Nephron progenitor cell (in vitro differentiated cells): Measurements from ENCODE around the gene KCNK1.
A peak's percentile ranks its signal among the peaks of the same experiment; 100 is the strongest.

Experiments used
- DNase-seq: peaks from one replicate; pipeline ENCODE4 v3.0.0; 2021
- H3K27ac Mint-ChIP-seq: 2 replicates; pipeline ENCODE4 v1.8.0; 2021; ENCODE audit warnings: mild to moderate bottlenecking, moderate library complexity, mixed read lengths
- H3K27me3 Mint-ChIP-seq: 2 replicates; pipeline ENCODE4 v1.8.0; 2021; ENCODE audit warnings: mild to moderate bottlenecking, low read depth, mixed read lengths; ENCODE audit not compliant: poor library complexity
- H3K36me3 Mint-ChIP-seq: 2 replicates; pipeline ENCODE4 v1.8.0; 2021; ENCODE audit warnings: low read depth, mixed read lengths
- H3K4me1 Mint-ChIP-seq: 2 replicates; pipeline ENCODE4 v1.8.0; 2021; ENCODE audit warnings: mixed read lengths
- H3K4me3 Mint-ChIP-seq: 2 replicates; pipeline ENCODE4 v1.8.0; 2021; ENCODE audit warnings: mild to moderate bottlenecking, moderate library complexity, mixed read lengths
- H3K9me3 Mint-ChIP-seq: 2 replicates; pipeline ENCODE4 v1.8.0; 2021; ENCODE audit warnings: mild to moderate bottlenecking, moderate library complexity, mixed read lengths
- TF ChIP-seq, protein P1 (sequence below): fragments of 200-600 bp; sonication (generic); IDR thresholded peaks from 2 replicates; pipeline ENCODE4 v1.5.0; 2021; ENCODE audit warnings: antibody characterized with exemption

KCNK1 gene

DNA sequence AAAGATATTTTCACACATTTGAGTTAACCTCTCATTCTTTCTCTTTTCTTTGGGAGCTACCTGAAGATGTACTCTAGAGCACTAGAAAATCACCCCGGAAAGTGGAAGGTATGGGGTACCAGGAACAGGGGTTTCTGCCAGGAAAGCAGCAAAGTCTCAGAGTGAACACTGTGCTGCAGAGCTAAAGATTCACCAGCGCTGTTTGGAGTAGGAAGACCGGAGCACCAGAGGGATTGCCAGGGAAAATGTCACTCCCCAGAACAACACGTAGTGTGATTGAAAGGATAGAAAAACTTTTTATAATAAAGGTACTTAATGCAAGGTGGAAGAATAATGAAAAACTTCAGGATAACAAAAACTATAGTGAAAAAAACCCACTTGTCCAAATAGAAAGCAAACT is 26.7 kb upstream of the KCNK1 start:
- H3K36me3 Mint-ChIP-seq: no peaks in the 10 kb centered on the region
- no peak for DNase-seq
- TF ChIP-seq, protein P1, sequence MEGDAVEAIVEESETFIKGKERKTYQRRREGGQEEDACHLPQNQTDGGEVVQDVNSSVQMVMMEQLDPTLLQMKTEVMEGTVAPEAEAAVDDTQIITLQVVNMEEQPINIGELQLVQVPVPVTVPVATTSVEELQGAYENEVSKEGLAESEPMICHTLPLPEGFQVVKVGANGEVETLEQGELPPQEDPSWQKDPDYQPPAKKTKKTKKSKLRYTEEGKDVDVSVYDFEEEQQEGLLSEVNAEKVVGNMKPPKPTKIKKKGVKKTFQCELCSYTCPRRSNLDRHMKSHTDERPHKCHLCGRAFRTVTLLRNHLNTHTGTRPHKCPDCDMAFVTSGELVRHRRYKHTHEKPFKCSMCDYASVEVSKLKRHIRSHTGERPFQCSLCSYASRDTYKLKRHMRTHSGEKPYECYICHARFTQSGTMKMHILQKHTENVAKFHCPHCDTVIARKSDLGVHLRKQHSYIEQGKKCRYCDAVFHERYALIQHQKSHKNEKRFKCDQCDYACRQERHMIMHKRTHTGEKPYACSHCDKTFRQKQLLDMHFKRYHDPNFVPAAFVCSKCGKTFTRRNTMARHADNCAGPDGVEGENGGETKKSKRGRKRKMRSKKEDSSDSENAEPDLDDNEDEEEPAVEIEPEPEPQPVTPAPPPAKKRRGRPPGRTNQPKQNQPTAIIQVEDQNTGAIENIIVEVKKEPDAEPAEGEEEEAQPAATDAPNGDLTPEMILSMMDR: no peak
- H3K27ac Mint-ChIP-seq: no peak overlapping the region
- peaks cover 13% of the 10 kb centered on the region for H3K9me3 Mint-ChIP-seq
- no peak overlapping the region for H3K4me3 Mint-ChIP-seq
- H3K4me1 Mint-ChIP-seq: peaks cover 14% of the 10 kb centered on the region
- H3K27me3 Mint-ChIP-seq: peaks cover 58% of the 10 kb centered on the region

DNA sequence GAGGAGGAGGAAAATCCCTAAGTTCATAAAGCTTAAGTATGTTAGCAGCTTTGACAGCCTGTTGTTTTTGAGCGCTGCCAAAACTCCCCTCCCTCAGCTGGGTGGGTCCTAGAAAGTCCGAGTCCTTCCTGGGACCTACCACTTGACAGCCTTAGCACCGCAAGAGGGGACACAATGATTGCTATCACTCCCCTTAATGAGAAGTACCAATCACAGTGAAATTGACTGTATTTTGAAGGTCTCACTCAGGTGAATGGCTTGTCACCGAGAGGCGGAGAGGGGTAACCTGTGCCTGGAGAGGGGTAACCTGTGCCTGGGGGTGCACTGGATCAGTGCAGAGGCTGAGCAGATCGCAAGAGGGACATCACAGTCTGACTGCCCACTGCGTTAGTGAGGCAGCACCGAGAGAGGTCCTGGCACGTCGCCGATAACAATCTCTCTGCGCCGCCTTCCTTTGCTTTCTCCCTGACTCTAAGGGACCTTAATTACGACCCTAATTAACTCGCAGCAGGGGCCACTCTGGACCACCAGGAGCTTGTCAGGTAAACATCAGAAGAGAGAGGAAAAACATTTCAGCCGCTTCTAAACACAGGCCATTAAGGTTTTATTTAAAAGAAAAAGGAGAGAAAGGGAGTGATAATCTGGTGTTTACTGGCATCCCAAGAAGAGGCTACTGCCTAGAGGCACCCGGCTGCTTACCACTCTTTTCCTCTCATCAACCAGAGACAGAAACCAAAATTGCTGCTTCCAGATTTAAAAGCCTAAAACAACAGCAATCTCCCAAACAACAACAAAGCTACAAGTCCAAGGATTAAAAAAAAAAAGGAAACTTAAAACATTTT is 25.7 kb upstream of the KCNK1 start:
- Mint-ChIP-seq H3K36me3 (no peaks in the 10 kb centered on the region), H3K4me1 (peaks cover 8% of the 10 kb centered on the region), H3K27ac (no peak overlapping the region), H3K9me3 (peaks cover 9% of the 10 kb centered on the region), H3K27me3 (peaks cover 63% of the 10 kb centered on the region), H3K4me3 (peak overlapping the region; percentile 68)
- peak; percentile 8 for DNase-seq
- TF ChIP-seq, protein P1: no peak

DNA sequence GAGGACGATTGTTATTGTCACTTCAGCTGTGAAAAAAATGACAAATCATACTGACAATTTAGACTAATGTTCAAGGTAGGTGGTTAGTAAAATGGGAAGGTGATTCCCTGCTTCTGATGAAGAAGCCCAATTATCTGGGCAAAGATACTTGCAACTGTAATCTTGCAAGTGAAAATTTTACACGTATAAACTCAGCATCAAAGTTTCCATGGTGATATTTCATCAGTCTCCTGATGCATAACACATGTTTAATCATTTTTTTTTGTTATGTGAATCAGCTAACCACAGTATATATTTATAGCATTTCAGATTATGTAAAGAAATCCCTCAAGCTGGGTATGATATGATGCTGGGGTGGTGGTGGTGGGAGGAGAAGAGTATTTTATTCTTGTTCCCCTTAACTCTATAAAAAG is 16.4 kb upstream of the KCNK1 start:
- TF ChIP-seq, protein P1: no peak
- no peaks in the 10 kb centered on the region for H3K36me3 Mint-ChIP-seq
- DNase-seq: no peak
- no peaks in the 10 kb centered on the region for H3K4me1 Mint-ChIP-seq
- H3K9me3 Mint-ChIP-seq: no peaks in the 10 kb centered on the region
- peaks cover 36% of the 10 kb centered on the region for H3K27me3 Mint-ChIP-seq
- H3K27ac Mint-ChIP-seq: no peak overlapping the region
- no peak overlapping the region for H3K4me3 Mint-ChIP-seq

DNA sequence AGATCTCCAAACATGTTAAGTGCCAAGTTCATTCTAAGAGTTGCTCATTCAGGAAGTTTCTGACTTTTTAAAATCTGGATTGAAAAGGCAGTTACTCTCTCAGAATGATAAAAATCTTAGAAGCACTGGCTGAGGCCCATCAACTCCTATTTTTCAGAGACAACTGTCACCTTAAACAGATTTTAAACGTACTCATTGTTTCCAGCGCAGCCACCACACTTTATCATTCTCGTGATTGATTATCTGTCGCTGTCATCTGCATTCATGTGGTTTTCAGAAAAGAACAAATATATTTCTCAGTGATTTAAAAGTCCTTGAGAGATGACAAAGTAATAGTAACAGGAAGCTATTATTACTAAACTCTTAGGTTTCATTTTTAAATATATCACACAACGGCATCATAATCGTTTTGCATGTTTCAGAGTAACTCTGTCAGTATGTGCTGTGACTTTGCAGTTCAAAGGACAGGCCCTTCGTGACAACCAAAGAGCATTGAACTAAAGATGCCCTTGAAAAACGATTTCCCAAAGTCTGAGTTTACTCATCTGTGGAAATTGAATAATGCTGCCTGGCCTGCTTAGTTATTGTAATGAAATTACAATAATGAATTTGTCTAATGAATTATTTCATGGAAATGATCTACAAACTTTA is 14.9 kb upstream of the KCNK1 start:
- H3K27ac Mint-ChIP-seq: no peak overlapping the region
- H3K4me1 Mint-ChIP-seq: no peaks in the 10 kb centered on the region

DNA sequence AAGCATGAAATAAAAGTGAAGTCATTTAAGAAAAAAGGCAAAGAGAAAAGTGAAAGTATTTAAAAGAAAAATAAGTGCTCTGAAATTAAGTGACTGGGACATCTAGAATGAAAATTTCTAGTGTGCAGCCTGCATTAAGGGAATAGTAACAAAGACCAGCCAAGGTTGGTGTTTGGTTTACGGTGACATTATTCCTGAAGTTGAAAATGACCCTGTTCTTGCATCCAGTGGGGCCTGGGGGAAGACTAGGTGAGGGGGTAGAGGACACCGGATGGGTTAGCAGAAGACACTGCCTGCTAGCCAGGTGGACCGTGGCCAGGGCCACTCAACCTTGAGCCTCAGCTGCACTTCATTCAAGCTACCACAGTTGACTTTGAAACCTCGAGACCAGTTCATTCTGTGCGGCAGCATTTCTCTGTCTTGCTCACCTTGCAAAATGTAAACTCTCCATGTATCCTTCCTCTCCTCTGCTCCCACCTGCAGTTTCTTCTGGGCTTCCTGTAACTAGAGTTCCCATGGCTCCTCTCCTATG is 14.3 kb upstream of the KCNK1 start:
- no peaks in the 10 kb centered on the region for H3K36me3 Mint-ChIP-seq
- H3K4me3 Mint-ChIP-seq: no peak overlapping the region
- H3K9me3 Mint-ChIP-seq: peaks cover 8% of the 10 kb centered on the region
- peaks cover 36% of the 10 kb centered on the region for H3K27me3 Mint-ChIP-seq
- TF ChIP-seq, protein P1: no peak
- DNase-seq: no peak
- no peaks in the 10 kb centered on the region for H3K4me1 Mint-ChIP-seq
- no peak overlapping the region for H3K27ac Mint-ChIP-seq

More for the DNA sequence above, 14.9 kb upstream of the KCNK1 start:
- H3K4me3 Mint-ChIP-seq: no peak overlapping the region
- H3K27me3 Mint-ChIP-seq: peaks cover 36% of the 10 kb centered on the region
- no peak for DNase-seq
- H3K36me3 Mint-ChIP-seq: no peaks in the 10 kb centered on the region
- TF ChIP-seq, protein P1: no peak
- peaks cover 3% of the 10 kb centered on the region for H3K9me3 Mint-ChIP-seq
